A673 (cell line): ENCODE measurements around the gene HOXB7. TPM values are rescaled to one million over a fixed set of nuclear protein-coding genes. Genes with fewer than 3 reads are reported as not detected.

ENCODE experiments used
- BruUV-seq: library from RNA; stranded (reverse); fragments of 400-500 nt; replicated peaks from 2 replicates; lab custom pipeline; 2021; lab: Mats Ljungman, UMichigan
- CTCF ChIA-PET: fragments of 300-600 bp; sonication (Branson Sonifier 250); formaldehyde crosslinking; loops from one replicate; lab custom pipeline; 2022; ENCODE audit warnings: antibody characterized with exemption; lab: Charles Lee
- POLR2A ChIA-PET: fragments of 300-600 bp; sonication (Branson Sonifier 250); formaldehyde crosslinking; loops from one replicate; lab custom pipeline; 2022; ENCODE audit warnings: antibody characterized with exemption; ENCODE audit not compliant: low non-redundant PET; lab: Charles Lee
- DNase-seq: peaks from one replicate; pipeline ENCODE4 v3.0.0-alpha.2; 2015; ENCODE audit warnings: low spot score
- H3K27ac ChIP-seq: fragments of 200-600 bp; sonication (generic); 2 replicates; pipeline ENCODE4 v1.5.1; 2016; ENCODE audit warnings: mixed run types, low read depth, mild to moderate bottlenecking, mixed read lengths, antibody characterized with exemption, low read length; ENCODE audit not compliant: poor library complexity, severe bottlenecking
- H3K27me3 ChIP-seq: fragments of 200-600 bp; sonication (generic); replicated peaks from 2 replicates; pipeline ENCODE4 v1.6.1; 2017; ENCODE audit warnings: mixed run types, low read depth, mild to moderate bottlenecking, mixed read lengths, antibody characterized with exemption, low read length; ENCODE audit not compliant: insufficient read depth, poor library complexity
- H3K36me3 ChIP-seq: fragments of 200-600 bp; sonication (generic); 2 replicates; pipeline ENCODE4 v1.6.1; 2016; ENCODE audit warnings: mixed run types, mild to moderate bottlenecking, mixed read lengths, antibody characterized with exemption, low read length; ENCODE audit not compliant: insufficient read depth, poor library complexity, severe bottlenecking
- H3K4me1 ChIP-seq: fragments of 200-600 bp; sonication (generic); 2 replicates; pipeline ENCODE4 v1.6.1; 2017; ENCODE audit warnings: mixed run types, mild to moderate bottlenecking, mixed read lengths, antibody characterized with exemption, low read length; ENCODE audit not compliant: insufficient read depth, poor library complexity, severe bottlenecking
- H3K4me3 ChIP-seq: fragments of 200-600 bp; sonication (generic); 2 replicates; pipeline ENCODE4 v1.5.1; 2016; ENCODE audit warnings: low read depth, mixed run types, mild to moderate bottlenecking, mixed read lengths, low read length; ENCODE audit not compliant: poor library complexity, severe bottlenecking
- H3K9me3 ChIP-seq: fragments of 200-600 bp; sonication (generic); 2 replicates; pipeline ENCODE4 v1.6.1; 2016; ENCODE audit warnings: mixed run types, low read depth, mild to moderate bottlenecking, mixed read lengths, antibody characterized with exemption, low read length; ENCODE audit not compliant: poor library complexity, severe bottlenecking
- CTCF ChIP-seq: fragments of 300-800, 200-600 bp; sonication (generic); conservative IDR thresholded peaks from 2 replicates; pipeline ENCODE4 v1.5.1; 2017; ENCODE audit warnings: low read depth, mild to moderate bottlenecking, antibody characterized with exemption, low read length, moderate library complexity, mixed read lengths
- EZH2 ChIP-seq: fragments of 200-600 bp; sonication (generic); IDR thresholded peaks from 2 replicates; pipeline ENCODE4 v1.6.1; 2017; ENCODE audit warnings: borderline replicate concordance, low read depth, mild to moderate bottlenecking, mixed read lengths, antibody characterized with exemption, low read length; ENCODE audit not compliant: poor library complexity, severe bottlenecking
- intact Hi-C: fragments of 100-400 bp; cut with micrococcal nuclease; formaldehyde crosslinking; loops from one replicate; pipeline ENCODE4 v1.10.0; 2022; ENCODE audit not compliant: unreplicated experiment
- total RNA-seq: library from RNA; stranded (reverse); gene quantifications from 2 replicates; pipeline ENCODE4 v1.2.3, GENCODE V29; 2021

The HOXB7 gene
- total RNA-seq, 1 experiment from 2014 or later: 32.2 TPM

- no TSS peak for BruUV-seq
- Histone ChIP-seq H3K27me3 (no peaks in the 10 kb centered on the region), H3K4me1 (peaks cover 36% of the 10 kb centered on the region), H3K9me3 (no peaks in the 10 kb centered on the region), H3K36me3 (no peaks in the 10 kb centered on the region), H3K27ac (no peak overlapping the region), H3K4me3 (no peak overlapping the region)
- CTCF ChIA-PET: no interaction called here
- POLR2A ChIA-PET: no interaction called here
- intact Hi-C loops: no loop called here
- DNase-seq: no peak
- no peak for TF ChIP-seq EZH2
- TF ChIP-seq CTCF: no peak
Measured at GRCh38 chr17:48579471-48579759, 31.4 kb downstream of the HOXB7 start.

- ChIA-PET CTCF (interaction anchor here (0.6 kb wide), 1 partner anchor 9 kb away, joined by 3 read pairs; no protein-coding TSS in a partner anchor), POLR2A (no interaction called here)
- peak overlapping the region; percentile 57 for H3K4me3 ChIP-seq
- no peak for DNase-seq
- BruUV-seq: no TSS peak
- H3K27me3 ChIP-seq: no peaks in the 10 kb centered on the region
- peaks cover 36% of the 10 kb centered on the region for H3K4me1 ChIP-seq
- peak overlapping the region; percentile 79 for H3K27ac ChIP-seq
- no peaks in the 10 kb centered on the region for H3K36me3 ChIP-seq
- TF ChIP-seq EZH2: no peak
- TF ChIP-seq CTCF: no peak
- H3K9me3 ChIP-seq: no peaks in the 10 kb centered on the region
- intact Hi-C loops: no loop called here
Measured at GRCh38 chr17:48578616-48579470, 32.0 kb downstream of the HOXB7 start.

GRCh38 chr17:48577946-48578615 lies 32.7 kb downstream of the HOXB7 start, which contains the start of gene HOXB4:
HOXB4 (minus strand) TSS chr17:48578350; CDS start chr17:48578319, 31 bp downstream.
- Histone ChIP-seq H3K36me3 (no peaks in the 10 kb centered on the region), H3K27me3 (no peaks in the 10 kb centered on the region), H3K9me3 (no peaks in the 10 kb centered on the region), H3K4me3 (peak within 1 kb of the TSS; percentile 57), H3K4me1 (peaks cover 40% of the 10 kb centered on the region), H3K27ac (peak within 1 kb of the TSS; percentile 79)
- BruUV-seq: no TSS peak
- TF ChIP-seq EZH2 (no peak), CTCF (no peak)
- intact Hi-C loops: loop anchor here (2.0 kb wide), 1 partner anchor 35 kb away; no protein-coding TSS in a partner anchor
- CTCF ChIA-PET: interaction anchor here (0.6 kb wide), 1 partner anchor 207 kb away, joined by 3 read pairs; no protein-coding TSS in a partner anchor
- peak; percentile 89 for DNase-seq
- POLR2A ChIA-PET: no interaction called here
